C4-2B (cell line): ENCODE measurements around the gene COPS3.

ENCODE experiments used
- H3K27ac ChIP-seq: fragments of 450-650 bp; 2 replicates; pipeline ENCODE4 v1.5.1; 2017
- ZFX ChIP-seq: fragments of 450-650 bp; IDR thresholded peaks from 2 replicates; pipeline ENCODE4 v1.6.1; 2017
- TF ChIP-seq, protein P1 (sequence below): fragments of 450-650 bp; conservative IDR thresholded peaks from 2 replicates; pipeline ENCODE4 v1.5.1; 2017; ENCODE audit warnings: mild to moderate bottlenecking

Gene COPS3

DNA sequence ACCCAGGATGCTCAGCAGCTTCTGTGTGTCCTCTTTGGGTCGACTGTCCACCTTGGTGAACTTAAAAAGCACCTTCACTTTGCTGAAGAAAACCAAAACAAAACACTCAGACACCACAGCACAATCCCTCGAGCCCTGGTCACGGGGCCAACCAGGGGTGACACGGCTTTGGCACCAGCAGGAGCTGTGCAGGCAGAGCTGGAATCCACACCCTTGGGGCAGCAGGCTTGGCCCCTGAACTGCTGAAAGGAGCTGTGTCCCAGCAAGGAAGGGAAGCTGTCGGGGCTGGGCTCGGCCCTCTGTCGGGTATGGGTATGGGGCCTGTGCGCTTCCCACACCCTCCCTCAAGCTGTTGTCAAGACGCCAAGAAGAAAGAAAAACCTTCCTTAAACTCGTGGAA, 67.3 kb downstream of the COPS3 start:
- no peak overlapping the region for H3K27ac ChIP-seq
- no peak for TF ChIP-seq ZFX
- TF ChIP-seq, protein P1, sequence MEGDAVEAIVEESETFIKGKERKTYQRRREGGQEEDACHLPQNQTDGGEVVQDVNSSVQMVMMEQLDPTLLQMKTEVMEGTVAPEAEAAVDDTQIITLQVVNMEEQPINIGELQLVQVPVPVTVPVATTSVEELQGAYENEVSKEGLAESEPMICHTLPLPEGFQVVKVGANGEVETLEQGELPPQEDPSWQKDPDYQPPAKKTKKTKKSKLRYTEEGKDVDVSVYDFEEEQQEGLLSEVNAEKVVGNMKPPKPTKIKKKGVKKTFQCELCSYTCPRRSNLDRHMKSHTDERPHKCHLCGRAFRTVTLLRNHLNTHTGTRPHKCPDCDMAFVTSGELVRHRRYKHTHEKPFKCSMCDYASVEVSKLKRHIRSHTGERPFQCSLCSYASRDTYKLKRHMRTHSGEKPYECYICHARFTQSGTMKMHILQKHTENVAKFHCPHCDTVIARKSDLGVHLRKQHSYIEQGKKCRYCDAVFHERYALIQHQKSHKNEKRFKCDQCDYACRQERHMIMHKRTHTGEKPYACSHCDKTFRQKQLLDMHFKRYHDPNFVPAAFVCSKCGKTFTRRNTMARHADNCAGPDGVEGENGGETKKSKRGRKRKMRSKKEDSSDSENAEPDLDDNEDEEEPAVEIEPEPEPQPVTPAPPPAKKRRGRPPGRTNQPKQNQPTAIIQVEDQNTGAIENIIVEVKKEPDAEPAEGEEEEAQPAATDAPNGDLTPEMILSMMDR = no peak

DNA sequence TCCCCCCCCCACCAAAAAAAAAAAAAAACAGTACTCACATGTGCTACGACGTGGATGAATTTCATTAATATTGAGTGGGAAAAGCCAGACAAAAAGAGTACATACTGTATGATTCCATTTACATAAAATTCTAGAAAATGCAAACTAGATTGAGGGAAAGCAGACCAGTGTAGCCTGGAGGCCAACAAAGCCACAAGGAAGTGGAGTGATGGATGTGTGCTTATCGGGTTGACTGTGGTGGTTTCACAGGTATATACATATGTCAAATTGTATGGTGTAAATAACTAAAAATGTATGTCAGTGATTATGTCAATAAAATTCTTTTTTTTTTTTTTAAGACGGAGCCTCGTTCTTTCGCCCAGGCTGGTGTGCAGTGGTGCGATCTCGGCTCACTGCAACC, 73.0 kb downstream of the COPS3 start:
- no peak overlapping the region for H3K27ac ChIP-seq

DNA sequence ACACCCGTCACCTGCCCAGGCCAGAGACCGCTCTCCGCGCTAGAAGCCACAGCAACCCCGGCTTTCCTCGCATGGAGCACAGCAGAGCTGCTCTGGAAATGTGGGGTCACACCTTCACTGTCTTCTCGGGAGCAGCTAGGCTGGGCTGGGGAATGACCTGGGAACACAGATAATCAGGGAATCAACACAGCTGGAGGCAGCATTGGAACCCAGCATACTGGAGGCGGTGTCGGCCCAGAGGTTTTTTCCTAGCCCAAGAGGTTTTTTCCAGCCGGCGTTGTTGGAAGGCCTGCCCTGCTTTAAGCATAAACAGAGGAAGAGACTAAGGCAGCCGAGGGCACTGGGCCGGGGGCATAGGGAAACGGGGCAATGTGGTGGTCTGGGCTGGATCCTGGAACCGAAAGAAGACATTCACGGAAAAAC, 74.1 kb downstream of the COPS3 start:
- no peak overlapping the region for H3K27ac ChIP-seq
- TF ChIP-seq ZFX = no peak
- TF ChIP-seq, protein P1 = no peak

More for the DNA sequence above, 73.0 kb downstream of the COPS3 start:
- no peak for TF ChIP-seq ZFX
- TF ChIP-seq, protein P1 = no peak

DNA sequence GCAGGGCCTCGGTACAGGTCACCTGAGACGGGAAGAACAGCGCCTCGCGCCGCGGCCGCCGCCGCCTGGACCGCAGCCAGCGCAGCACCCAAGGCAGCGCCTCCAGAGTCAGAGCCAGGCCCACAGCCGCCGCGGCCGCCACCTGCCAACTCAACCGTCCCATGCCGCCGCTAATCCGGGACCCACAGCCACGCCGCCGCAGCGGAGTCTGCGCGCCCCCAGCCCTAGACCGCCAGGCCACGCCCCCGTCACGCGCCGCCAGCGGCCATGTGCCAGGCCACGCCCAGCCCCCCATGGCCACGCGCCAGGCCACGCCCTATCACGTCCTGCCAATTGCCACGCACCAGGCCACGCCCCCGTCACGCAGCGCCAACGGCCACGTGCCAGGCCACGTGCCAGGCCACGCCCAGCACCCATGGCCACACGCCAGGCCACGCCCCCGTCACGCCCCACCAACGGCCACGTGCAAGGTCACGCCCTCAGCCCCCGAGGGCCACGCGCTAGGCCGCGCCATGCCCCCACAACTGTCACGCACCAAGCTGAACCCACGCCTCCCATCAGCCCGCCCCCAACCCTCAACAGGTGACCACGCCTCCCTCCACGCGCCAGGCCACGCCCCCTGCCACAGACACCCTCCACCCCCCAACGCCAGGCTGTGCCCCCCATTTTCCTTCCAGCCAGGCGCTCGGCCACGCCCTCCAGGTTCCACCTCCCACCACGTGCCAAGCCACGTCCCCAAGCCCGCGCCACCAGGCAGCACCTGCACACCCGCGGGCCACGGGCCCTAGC, 74.7 kb downstream of the COPS3 start, which contains the start of gene PLD6:
Gene PLD6 (minus strand): TSS at position 210 of the 789 bp plus-strand sequence. CDS start 47 bp downstream, at position 163.
- no peak for TF ChIP-seq ZFX
- TF ChIP-seq, protein P1 = no peak
- no peak within 1 kb of the TSS for H3K27ac ChIP-seq

DNA sequence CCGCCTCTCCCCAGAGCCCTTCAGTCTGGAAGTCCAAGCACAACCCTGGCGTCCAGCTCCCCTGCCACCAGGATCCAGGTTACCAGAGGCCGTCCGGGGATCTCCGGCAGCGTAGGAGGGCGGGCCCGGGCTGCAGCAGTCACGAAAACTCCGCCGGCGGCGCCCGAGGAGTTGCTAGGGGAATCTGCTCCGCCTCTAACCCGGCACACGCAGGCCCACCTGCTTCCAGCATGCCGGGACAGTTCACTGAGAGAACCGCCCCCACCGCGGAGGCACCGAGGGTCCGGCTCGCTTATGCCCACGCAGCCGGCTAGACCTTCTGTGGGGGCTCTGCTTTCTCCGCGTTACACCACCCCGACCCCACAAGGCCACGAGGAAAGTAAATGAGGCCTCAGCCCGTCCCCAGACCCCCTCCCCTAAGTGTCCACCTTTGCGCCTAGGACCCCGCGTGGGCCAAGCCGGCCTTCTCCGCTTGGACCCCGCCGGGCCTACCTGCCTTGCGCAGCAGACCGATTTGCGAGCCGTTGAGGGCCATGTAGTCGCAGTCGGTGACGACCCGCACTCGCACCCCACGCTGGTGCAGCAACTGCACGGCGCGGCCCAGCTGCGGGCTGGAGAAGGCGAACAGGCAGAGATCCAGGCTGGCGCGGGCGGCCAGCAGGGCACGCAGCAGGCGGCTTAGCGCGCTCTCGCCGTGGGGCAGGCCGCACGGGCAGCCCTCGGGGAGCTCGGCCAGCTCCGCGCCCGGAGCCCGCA, 75.5 kb downstream of the COPS3 start:
- no peak overlapping the region for H3K27ac ChIP-seq
- TF ChIP-seq, protein P1 = no peak
- TF ChIP-seq ZFX = no peak

DNA sequence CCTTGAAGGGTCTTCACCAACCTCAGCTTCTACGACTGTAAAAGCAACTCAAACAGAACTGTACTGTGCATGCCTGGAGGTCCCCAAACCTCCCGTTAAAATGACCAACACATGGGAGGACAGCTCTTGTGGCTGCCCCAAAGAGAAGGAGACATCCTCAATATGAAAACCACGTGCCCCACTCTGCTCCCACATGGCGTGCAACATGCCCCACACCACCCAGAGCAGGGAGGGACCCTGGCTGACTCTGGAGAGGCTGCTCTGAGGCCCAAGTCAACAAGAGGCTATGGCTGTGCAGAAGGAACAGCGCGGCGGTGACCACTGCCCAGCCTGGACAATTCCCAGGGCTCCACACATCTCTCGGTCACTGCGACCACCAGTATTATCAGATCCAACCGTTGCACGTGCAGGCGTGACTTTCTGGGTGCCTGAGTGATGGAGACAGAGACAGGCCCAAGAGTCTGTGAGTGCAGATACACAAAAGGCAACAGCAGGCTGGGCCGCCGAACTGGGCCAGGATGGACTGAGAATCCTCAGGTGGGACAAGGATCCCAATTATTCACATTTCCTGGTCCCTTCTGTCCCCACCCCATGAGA, 76.3 kb downstream of the COPS3 start:
- H3K27ac ChIP-seq = no peak overlapping the region
- TF ChIP-seq ZFX = no peak
- TF ChIP-seq, protein P1 = no peak
